RWPE1 (cell line): ENCODE results near the gene ATG2A.

ENCODE experiments used
- CTCF ChIA-PET: fragments of 350-600 bp; sonication (Branson Sonifier 250); formaldehyde crosslinking; extraction: SDS; loops from one replicate; lab custom pipeline; 2021; lab: Yijun Ruan, JAX
- POLR2A ChIA-PET: fragments of 400-600 bp; formaldehyde crosslinking; extraction: SDS; loops from one replicate; lab custom pipeline; 2020; ENCODE audit warnings: antibody characterized with exemption; ENCODE audit not compliant: low non-redundant PET; lab: Yijun Ruan, JAX
- DNase-seq: peaks from one replicate; pipeline ENCODE4 v3.0.0; 2012; ENCODE audit warnings: low spot score
- H3K27ac ChIP-seq: fragments of 450-650 bp; 2 replicates; pipeline ENCODE4 v1.5.1; 2017
- CTCF ChIP-seq: fragments of 450-650 bp; conservative IDR thresholded peaks from 2 replicates; pipeline ENCODE4 v1.5.1; 2017; ENCODE audit warnings: low read depth, mild to moderate bottlenecking

Gene ATG2A

GRCh38 chr11:64902102-64902900, 14.7 kb downstream of the ATG2A start:
- CTCF ChIA-PET = interaction anchor here (0.6 to 1.4 kb wide), 3 partner anchors 14 to 111 kb away, joined by 3 to 7 read pairs (median 3); partner anchors contain the start of gene ARL2
- H3K27ac ChIP-seq = no peak overlapping the region; the same call in 1 of the 2 replicates
- POLR2A ChIA-PET = no interaction called here
- DNase-seq = no peak
- no peak for TF ChIP-seq CTCF

GRCh38 chr11:64900774-64901173, 16.2 kb downstream of the ATG2A start:
- H3K27ac ChIP-seq = peak overlapping the region; percentile 26
- no peak for DNase-seq
- POLR2A ChIA-PET = interaction anchor here (0.7 kb wide), 1 partner anchor 57 kb away, joined by 3 read pairs; no protein-coding TSS in a partner anchor
- TF ChIP-seq CTCF = no peak
- CTCF ChIA-PET = interaction anchor here (0.6 to 1.4 kb wide), 3 partner anchors 39 to 113 kb away, joined by 3 to 7 read pairs (median 5); partner anchors contain the start of gene ARL2

- no peak for TF ChIP-seq CTCF
- DNase-seq = peak; percentile 76
- POLR2A ChIA-PET = interaction anchor here (0.6 kb wide), 1 partner anchor 104 kb away, joined by 7 read pairs; no protein-coding TSS in a partner anchor
- peak overlapping the region; percentile 26 for H3K27ac ChIP-seq
- CTCF ChIA-PET = interaction anchor here (0.6 to 0.7 kb wide), 2 partner anchors 40 to 49 kb away, joined by 3 to 5 read pairs; no protein-coding TSS in a partner anchor
Observed at GRCh38 chr11:64900263-64900678, 16.7 kb downstream of the ATG2A start.

GRCh38 chr11:64898541-64898940, 18.5 kb downstream of the ATG2A start:
- CTCF ChIA-PET = no interaction called here
- no peak for DNase-seq
- no peak for TF ChIP-seq CTCF
- peak overlapping the region; percentile 26; the same call in 1 of the 2 replicates for H3K27ac ChIP-seq
- POLR2A ChIA-PET = no interaction called here

GRCh38 chr11:64898076-64898445, 18.9 kb downstream of the ATG2A start:
- ChIA-PET POLR2A (no interaction called here), CTCF (no interaction called here)
- H3K27ac ChIP-seq = peak overlapping the region; percentile 5; the same call in 1 of the 2 replicates
- TF ChIP-seq CTCF = no peak
- DNase-seq = no peak

- ChIA-PET CTCF (interaction anchor here (1.4 kb wide), 1 partner anchor 9 kb away, joined by 4 read pairs; no protein-coding TSS in a partner anchor), POLR2A (no interaction called here)
- no peak for TF ChIP-seq CTCF
- DNase-seq = no peak
- H3K27ac ChIP-seq = peak overlapping the region; percentile 5; the same call in 1 of the 2 replicates
Observed at GRCh38 chr11:64897381-64898075, 19.5 kb downstream of the ATG2A start.
